ENCODE data around the gene CRYBB3.

DNA sequence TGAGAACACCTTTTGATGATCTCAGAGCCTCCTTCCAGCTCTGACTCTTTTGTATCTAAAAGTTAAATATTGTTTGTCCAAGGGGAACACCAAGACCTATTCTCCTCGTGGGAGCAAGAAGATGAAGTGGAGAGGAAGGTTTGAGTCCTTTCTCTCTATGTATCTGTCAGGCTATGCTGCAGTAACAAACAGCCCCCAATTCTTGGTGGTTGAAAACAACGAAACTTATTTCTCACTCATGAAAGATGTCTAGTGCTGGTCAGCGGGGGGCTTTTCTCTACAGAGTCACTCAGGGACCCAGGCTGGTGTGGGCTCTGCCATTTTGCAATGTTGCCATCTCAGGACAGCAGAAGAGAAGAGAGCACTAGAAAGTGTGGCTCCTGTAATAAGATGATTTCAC lies 13.6 kb downstream of the CRYBB3 start:
- TF ChIP-seq, protein P1, sequence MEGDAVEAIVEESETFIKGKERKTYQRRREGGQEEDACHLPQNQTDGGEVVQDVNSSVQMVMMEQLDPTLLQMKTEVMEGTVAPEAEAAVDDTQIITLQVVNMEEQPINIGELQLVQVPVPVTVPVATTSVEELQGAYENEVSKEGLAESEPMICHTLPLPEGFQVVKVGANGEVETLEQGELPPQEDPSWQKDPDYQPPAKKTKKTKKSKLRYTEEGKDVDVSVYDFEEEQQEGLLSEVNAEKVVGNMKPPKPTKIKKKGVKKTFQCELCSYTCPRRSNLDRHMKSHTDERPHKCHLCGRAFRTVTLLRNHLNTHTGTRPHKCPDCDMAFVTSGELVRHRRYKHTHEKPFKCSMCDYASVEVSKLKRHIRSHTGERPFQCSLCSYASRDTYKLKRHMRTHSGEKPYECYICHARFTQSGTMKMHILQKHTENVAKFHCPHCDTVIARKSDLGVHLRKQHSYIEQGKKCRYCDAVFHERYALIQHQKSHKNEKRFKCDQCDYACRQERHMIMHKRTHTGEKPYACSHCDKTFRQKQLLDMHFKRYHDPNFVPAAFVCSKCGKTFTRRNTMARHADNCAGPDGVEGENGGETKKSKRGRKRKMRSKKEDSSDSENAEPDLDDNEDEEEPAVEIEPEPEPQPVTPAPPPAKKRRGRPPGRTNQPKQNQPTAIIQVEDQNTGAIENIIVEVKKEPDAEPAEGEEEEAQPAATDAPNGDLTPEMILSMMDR (IDR thresholded peaks at IDR 0.05) = no peak
- TF ChIP-seq POLR2A (IDR thresholded peaks at IDR 0.05) = no peak

Data from right lobe of liver (tissue), 4 donors.